Daoy (cell line): ENCODE data around the gene TBC1D30. TPM values are rescaled to one million over a fixed set of nuclear protein-coding genes. Genes with fewer than 3 reads are reported as not detected.
"Not testable (repeated sequence)": the region's sequence is repeated elsewhere in the genome, so short reads cannot be mapped to it uniquely, and the experiment has no call there.

Source experiments
- DNase-seq: peaks from one replicate; pipeline ENCODE4 v3.0.0-alpha.2; 2015; ENCODE audit warnings: low read depth
- total RNA-seq: library from RNA; depleted of rRNA; stranded (reverse); fragments of >200 nt; shearing (Covaris generic); gene quantifications from 2 replicates; pipeline ENCODE4 v1.2.3, GENCODE V29; 2014; rRNA removed

TBC1D30 gene, protein sequence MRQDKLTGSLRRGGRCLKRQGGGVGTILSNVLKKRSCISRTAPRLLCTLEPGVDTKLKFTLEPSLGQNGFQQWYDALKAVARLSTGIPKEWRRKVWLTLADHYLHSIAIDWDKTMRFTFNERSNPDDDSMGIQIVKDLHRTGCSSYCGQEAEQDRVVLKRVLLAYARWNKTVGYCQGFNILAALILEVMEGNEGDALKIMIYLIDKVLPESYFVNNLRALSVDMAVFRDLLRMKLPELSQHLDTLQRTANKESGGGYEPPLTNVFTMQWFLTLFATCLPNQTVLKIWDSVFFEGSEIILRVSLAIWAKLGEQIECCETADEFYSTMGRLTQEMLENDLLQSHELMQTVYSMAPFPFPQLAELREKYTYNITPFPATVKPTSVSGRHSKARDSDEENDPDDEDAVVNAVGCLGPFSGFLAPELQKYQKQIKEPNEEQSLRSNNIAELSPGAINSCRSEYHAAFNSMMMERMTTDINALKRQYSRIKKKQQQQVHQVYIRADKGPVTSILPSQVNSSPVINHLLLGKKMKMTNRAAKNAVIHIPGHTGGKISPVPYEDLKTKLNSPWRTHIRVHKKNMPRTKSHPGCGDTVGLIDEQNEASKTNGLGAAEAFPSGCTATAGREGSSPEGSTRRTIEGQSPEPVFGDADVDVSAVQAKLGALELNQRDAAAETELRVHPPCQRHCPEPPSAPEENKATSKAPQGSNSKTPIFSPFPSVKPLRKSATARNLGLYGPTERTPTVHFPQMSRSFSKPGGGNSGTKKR
- 11.8 and 13.0 TPM in 2 replicates for total RNA-seq

DNA sequence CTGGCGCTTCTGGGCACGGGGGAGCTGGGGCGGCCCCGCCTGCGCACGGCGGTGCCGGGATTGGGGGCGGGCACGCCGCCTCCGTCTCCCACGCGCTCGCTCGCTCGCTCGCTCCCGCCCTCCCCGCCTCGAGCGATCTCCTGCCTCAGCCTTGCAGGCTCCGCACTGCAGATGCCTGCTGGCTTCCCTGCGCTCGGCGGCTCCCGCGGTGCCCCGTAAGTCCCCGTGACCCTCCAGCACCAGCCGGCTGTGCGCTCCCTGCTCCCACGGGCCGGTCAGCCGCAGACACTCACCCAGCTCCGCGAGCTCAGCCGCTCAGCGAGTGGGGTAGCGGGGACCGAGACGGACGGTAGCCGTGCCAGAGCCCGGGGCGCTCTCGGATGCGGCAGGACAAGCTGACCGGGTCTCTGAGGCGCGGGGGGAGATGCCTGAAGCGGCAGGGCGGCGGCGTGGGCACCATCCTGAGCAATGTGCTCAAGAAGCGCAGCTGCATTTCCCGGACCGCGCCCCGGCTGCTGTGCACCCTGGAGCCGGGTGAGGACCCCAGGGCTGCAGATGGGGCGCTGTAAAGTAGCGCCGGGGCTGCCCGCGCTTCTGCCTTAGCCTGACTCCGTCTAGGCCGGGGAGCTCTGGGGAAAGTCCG, at the start of gene TBC1D30:
Gene TBC1D30 (plus strand): TSS at position 148 of the 643 bp plus-strand sequence. CDS start 233 bp downstream, at position 381.
- DNase-seq, result peak; percentile 50

DNA sequence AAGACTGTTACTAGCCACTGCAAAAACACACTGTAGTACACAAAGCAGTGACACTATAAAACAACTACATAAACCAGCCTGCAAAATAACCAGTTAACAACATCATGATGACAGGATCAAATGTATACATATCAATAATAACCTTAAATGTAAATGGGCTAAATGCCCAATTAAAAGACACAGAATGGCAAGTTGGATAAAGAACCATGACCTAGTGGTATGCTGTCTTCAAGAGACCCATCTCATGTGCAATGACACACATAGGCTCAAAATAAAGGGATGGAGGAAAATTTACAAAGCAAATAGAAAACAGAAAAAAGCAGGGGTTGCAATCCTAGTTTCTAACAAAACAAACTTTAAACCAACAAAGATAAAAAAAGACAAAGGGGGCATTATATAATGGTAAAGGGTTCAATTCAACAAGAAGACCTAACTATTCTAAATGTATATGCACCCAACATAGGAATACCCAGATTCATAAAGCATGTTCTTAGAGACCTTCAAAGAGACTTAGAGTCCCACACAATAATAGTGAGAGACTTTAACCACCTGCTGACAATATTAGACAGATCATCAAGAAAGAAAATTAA, 49.2 kb upstream of the TBC1D30 start:
- not testable (repeated sequence) for DNase-seq

DNA sequence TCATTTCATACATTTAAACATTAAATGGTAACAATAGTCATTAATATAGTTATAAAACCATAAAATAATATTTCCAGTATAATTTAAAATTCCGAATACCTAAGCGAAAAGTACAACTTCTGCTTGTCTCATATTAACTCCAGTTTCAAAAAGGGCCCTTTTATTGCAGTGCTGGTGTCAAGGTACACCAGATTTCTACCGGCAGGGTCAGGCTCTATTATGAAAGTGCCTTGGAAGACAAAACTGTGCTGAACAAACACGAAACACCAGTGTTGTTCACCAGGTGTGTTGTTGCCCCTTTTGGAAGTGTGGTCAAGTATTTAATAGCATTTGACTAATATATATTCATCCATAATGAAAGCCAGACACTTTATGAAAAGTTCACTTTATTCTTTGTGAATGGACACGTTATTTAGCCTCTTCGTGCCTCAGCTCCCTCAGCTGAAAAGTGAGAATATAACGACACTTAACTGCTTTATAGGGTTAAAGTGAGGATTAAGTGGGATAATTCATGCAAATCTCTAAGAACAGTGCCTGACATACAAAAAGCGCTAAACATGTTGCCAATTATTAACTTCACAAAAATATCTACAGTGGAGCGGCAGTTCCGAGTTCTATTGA, 45.0 kb upstream of the TBC1D30 start:
- DNase-seq, result no peak

DNA sequence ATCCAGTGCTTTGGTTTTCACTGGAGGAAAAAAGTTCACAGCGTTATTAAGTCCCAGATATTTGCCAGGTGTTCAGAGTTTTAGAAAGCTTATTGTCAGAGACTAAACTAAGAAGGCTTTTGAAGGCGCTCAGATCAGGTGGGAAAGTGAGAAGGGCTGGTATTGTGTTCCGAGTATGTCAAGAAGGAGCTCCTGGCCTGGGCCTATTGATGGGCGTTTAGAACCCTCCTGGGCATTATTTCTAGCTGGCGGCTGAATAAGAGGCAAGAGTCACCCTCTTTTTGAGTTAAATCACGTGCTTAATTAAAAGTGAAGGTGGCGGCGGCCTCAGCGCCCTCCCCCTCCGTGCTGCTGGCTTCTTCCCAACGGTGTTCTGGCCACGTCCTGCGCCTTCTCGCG, 44.3 kb upstream of the TBC1D30 start:
- DNase-seq, result no peak

DNA sequence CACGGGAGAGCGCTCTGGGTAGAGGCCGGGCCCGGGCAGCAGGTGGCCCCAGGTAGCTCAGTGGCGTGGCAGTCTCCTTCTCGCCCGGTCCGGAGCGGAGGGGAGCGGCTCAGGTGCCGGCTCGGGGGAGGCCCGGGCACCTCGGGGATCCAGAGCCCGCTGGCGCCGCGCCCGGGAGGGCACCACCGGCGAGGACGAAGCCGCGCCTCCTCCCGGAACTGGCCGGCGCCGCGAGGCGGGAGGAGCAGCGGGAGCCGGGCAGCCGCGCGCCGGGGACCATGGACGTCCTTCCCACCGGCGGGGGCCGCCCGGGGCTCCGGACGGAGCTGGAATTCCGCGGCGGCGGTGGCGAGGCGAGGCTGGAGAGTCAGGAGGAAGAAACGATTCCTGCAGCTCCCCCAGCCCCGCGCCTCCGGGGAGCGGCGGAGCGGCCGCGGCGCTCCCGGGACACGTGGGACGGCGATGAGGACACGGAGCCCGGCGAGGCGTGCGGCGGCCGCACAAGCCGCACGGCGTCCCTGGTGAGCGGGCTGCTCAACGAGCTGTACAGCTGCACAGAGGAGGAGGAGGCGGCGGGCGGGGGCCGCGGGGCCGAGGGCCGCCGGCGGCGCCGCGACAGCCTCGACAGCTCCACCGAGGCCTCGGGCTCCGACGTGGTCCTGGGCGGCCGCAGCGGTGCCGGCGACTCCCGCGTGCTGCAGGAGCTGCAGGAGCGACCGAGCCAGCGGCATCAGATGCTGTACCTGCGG, 43.7 kb upstream of the TBC1D30 start:
- DNase-seq, result peak; percentile 51

DNA sequence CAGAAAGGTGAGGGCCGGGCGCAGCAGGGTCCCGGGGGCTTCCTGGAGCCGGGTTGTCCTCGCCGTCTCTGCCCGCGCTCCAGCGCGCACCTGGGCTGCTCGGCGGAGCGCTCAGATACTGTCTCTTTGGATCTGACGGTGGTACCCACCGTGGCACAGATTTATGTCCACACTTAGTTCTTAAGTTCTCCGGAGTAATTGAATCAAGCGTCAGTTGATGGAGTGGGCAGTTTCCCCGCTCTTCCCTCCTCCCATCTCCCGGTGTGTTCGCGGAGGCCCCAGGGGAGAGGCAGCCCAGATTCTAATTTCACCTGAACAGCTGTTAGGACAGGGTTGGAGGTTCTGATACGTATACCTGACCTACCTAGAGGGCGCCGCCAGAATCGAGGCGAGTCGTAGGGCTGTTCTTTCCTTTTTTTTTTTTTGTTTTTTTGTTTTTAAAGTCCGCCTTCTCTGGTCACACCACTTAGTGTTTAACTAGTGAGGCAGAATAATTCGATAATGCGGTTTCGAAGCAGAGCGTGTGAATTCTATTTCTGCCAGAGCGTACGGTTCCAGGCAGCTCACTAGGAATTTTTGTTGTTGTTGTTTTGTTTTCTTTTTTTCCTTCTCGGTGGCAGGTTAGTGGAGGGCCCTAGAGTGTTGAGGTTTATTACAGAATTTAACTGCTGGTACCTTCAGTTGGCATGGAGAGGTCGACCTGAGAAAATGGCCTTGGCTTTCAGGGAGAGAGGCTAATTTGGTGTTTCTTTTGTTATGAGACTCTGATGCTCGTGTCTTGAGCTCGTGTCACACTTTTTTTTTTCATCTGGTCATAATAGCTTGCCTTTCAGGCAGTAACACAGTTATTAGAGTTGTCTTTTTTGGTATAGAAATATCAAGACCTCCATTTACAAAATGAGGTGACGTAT, 42.9 kb upstream of the TBC1D30 start:
- DNase-seq, result peak; percentile 19

DNA sequence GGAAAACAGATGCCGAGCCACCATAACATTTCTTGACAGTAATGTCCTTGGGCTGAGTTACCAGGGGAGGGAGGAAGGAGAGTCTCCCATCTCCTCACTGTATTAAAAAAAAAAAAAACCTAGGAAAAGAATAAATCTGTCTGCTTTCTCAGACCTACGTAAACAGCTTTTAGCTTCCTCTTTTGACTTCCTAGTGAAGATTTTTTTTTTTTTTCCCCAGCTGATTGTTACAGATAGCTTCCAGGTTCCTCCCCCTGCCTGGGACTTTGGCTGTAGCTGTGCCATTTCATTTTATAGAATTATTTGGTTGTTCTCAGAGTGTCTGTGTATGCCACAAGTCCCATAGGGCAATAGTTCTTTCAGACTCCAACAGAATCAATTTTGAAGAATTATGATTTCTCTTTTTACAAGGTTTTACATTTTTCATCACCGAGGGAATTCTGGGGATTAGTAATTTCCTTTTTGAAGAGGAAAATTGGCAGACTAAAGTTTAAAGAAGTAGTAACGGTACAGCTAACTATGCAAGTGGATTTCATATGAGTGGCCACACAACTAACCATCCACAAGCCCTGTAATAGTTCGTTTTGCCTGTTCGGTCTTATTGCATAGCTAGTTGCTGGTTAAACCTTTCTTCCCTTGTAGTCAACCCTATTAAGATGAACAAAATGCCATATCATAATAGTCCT, 42.1 kb upstream of the TBC1D30 start:
- DNase-seq, result no peak

DNA sequence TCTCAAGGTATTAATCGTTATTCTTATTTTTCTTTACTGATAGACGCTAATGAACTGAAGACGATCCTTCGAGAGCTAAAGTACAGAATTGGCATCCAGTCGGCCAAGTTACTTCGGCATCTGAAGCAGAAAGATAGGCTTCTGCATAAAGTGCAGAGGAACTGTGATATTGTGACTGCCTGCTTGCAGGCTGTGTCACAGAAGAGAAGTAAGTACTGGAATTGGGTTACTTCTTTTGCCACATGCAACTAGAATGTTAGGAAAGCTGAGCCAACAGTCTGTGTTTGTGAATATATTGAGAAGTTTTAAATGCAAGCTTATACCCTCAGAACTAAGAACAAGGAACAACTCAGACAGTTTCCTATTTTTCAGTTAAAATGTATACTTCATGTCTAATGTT, 38.6 kb upstream of the TBC1D30 start:
- no peak for DNase-seq

DNA sequence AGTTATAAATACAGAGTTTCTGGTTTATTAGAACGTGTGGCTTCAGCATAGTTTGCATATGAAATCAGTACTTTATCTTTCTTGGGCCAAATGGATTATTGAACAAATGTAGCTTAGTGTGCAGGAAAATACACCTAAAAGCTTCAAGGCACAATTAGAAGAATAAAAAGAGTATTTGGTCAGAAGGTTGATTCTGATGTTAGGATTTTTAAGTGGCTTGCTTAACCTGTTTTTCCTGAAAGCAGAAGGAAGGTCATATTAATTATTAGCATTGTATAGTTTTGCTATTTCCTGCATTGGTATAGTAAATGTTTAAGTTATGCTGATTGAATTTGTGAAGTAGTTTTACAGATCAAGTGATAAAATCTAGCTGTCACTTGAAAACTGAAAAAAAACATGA, 34.3 kb upstream of the TBC1D30 start:
- no peak for DNase-seq

DNA sequence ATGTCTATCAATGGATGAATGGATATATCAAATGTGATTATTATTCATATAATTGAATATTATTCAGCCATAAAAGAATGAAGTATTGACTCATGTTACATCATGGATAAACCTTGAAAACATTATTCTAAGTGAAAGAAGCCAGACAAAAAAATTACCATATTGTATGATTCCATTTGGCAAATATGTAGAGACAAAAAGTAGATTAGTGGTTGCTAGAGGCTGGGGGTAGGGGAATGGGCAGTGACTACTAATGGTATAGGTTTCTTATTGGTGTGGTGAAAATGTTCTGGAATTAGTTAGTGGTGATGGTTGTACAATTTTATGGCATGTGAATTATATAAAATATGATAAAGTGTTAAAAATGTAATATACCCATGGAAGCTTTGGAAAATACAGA, 33.4 kb upstream of the TBC1D30 start:
- DNase-seq, result no peak

DNA sequence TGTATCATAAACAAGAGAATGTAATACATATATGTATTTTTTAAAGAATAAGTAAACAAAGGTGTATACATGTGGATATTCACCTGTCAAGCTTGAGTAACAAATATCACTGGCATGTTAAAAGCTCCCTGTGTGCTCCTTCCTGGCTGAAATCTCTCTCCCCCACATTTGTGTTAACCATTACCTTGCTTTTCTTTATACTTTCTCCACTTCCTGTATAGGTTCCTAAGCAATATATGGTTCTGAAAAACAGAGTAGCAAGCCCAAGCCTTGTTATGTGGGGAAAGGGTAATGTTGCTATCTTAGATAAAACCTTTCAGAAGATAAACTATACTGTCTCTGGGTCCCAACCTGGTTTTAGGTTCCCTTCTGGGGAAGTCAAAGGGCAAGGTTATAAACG, 32.3 kb upstream of the TBC1D30 start:
- no peak for DNase-seq

DNA sequence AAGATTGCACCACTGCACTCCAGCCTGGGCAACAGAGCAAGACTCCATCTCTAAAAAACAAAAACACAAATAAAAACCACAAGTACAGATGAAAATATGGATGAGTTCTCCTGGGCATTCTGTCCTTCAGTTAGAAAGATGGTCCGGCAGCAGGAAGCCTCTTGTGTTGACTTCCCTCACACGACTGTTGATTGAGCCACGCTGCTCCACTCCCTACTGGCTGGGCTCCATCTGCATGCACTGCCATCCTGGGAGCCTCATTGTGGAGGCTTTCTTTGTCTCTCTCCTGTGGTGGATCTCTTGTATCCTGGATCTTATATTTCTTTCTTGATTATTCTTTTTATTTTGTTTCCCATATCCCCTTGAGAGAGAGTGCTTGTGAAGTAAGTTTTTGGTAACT, 30.8 kb upstream of the TBC1D30 start:
- no peak for DNase-seq

DNA sequence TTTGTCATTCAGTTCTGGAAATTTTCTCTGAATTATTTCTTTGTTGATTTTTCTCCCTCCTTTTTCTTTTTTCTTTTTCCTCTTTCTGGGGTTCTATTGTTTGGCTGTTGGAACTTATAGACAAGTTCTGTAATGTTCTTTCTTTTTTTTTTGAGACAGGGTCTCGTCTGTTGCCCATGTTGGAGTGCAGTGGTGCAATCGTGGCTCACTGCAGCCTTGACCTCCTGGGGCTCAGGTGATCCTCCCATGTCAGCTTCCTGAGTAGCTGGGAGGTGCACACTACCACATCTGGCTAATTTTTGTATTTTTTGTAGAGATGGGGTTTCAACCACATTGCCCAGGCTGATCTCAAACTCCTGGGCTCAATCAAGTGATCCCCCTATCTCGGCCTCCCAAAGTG, 30.1 kb upstream of the TBC1D30 start:
- DNase-seq, result no peak

DNA sequence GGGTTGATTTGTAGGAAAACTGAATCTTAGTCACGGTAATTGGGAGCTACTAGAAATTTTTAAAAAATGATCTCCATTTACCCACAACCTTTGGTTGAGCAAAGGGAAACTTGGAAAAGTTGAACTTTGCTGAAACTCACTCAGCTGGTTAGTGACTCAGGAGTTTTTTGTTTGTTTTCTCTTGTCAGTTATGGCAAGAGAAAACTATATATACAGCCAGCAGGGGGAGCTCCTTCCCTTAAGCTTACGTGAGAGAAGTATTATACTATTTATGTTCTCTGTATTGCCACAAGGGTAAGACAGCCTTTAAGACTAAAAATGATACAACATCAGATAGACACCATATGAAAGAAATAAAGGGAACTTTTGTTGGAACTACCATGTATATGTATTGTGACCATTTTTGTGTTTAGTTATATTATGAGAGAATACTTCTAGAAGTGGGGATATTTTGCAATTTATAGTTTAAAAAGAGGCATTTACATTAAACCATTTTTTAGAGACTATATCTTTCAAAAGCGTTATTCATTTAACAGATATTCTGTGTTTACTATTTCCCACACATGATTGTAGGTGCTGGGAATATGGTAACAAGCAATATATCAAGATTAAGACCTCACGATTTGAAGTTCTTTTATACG, 28.1 kb upstream of the TBC1D30 start:
- DNase-seq, result peak; percentile 79

DNA sequence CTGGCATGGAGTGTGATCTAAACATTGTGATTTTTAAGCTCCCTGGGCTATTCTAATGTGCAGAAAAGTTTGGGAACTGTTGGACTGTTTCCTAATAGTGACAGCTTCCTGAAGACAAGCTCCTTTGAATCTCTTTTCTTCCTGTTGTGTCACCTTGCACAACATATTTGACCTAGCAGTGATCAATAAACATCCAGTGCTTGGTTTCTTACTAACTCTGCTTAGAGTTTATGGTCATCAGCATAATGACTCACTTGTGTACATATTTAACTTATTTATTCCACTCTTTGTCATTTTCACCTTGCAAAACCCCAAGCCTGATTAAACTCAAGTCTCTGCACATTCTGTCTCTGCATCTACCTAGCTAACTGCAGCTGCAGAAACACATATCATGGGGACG, 27.3 kb upstream of the TBC1D30 start:
- no peak for DNase-seq

DNA sequence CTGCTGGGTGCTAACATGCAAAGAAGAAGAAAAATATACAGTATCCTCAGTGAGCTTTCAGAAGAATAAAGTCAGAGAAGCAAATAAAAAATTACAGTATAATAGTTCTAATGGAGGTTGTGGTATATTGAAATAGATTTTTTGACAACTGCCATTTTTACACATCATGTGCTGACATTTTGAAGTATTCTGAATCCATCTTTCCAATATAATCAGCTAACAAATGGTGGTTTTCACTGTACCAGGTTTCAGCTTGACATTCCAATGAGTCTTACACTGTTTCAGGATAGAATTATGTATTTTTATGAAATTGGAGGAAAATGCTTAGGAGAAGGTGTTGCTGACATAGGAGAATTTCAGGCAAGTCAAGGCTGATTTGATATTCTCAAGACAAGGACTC, 26.3 kb upstream of the TBC1D30 start:
- no peak for DNase-seq

DNA sequence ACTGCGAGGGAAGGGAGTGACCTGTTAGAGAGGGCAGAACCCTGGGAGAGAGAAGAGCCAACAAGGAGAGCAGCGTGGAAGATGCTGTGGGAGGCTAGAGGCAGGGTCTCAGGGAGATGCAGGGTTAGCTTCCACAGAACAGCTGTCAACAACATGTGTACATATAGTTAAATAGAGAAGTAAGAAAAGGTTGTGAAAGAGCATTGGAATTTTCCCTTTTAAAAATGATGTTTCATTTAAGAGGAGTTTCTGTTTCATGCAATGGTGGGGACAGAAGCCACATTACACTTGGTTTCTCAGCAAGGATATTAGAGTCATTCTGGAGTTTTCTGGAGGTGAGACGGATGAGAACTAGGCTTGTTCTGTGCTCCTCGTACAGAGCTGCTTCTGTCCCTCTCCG, 23.8 kb upstream of the TBC1D30 start:
- DNase-seq, result no peak

DNA sequence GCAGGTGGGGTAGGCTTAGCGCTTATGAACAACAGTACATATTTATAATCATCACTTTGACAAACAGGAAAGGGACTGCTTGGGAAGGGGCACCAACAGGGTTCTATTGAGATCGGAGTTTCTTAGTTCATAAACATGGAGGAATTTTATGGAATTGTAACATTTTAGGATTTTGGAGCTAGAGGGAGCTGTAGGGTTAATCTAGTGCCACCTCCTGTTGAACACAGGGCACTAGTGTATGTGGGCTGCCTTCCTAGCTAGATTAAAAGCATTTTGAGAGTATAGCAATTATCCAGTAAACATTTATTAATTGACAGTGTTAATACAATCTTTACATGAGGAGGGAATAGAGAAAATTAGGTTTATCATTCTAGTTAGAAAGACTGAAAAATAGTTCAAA, 23.1 kb upstream of the TBC1D30 start:
- DNase-seq, result no peak
